ENCODE results near the gene PSMB2.

Gene PSMB2

DNA sequence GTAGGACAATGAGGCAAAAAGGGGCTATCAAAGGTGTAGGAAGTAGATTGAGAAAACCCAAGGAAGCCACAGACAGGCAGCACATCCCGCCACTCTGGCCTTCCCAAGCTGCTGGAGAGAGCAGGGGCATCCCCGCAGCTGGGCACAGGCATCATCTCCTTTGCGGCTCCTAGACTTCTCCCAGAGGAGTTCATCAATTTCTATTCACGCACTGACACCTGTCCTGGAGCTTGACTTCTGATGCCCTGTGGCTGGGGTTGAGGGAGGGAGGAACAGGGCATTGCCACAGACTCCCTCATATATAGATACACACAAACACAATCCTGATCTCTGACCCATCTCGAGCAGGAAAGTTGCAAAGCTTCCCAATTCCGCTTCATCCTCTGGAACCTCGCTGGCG, 70.1 kb downstream of the PSMB2 start:
- no peak overlapping the region for H3K27ac ChIP-seq (ENCODE audit: low read depth, low read length)
- no peak overlapping the region for H3K9ac ChIP-seq (ENCODE audit: low read depth, low read length)
- H3K4me1 ChIP-seq (ENCODE audit: control insufficient read depth, insufficient read depth, low read length), result peaks cover 18% of the 10 kb centered on the region
- H3K4me3 ChIP-seq (ENCODE audit: low read depth, low read length), result no peak overlapping the region
- 0 out of 2 replicates have a peak, but pooled peaks cover 6% of the 10 kb centered on the region for H3K36me3 ChIP-seq (ENCODE audit: control insufficient read depth, insufficient read depth, low read length)
- no peaks in the 10 kb centered on the region for H3K9me3 ChIP-seq (ENCODE audit: control insufficient read depth, insufficient read depth, low read length)
- peaks cover 75% of the 10 kb centered on the region for H3K27me3 ChIP-seq (ENCODE audit: control insufficient read depth, insufficient read depth, low read length)

DNA sequence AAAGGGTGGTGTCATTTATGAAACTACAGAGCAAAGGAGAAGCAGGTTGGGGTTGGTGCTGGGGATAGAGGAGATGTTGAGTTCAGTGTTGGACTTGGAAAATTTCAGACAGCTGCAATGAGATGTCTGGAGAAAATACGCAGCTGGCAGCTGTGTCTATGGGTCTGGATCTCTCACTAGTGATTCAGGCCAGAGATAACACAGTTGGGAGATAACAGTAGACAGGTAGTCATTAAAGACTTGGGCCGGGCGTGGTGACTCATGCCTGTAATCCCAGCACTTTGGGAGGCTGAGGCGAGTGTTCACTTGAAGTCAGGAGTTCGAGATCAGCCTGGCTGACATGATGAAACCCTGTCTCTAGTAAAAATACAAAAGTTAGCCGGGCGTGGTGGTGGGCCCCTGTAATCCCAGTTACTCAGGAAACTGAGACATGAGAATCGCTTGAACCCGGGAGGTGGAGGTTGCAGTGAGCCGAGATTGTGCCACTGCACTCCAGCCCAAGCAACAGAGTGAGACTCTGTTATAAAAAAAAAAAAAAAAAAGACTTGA, 70.7 kb downstream of the PSMB2 start:
- Histone ChIP-seq H3K36me3 (ENCODE audit: control insufficient read depth, insufficient read depth, low read length) (peaks cover 10% of the 10 kb centered on the region), H3K27me3 (ENCODE audit: control insufficient read depth, insufficient read depth, low read length) (peaks cover 69% of the 10 kb centered on the region), H3K27ac (ENCODE audit: low read depth, low read length) (no peak overlapping the region), H3K9ac (ENCODE audit: low read depth, low read length) (no peak overlapping the region), H3K9me3 (ENCODE audit: control insufficient read depth, insufficient read depth, low read length) (no peaks in the 10 kb centered on the region), H3K4me3 (ENCODE audit: low read depth, low read length) (no peak overlapping the region), H3K4me1 (ENCODE audit: control insufficient read depth, insufficient read depth, low read length) (peaks cover 12% of the 10 kb centered on the region)

DNA sequence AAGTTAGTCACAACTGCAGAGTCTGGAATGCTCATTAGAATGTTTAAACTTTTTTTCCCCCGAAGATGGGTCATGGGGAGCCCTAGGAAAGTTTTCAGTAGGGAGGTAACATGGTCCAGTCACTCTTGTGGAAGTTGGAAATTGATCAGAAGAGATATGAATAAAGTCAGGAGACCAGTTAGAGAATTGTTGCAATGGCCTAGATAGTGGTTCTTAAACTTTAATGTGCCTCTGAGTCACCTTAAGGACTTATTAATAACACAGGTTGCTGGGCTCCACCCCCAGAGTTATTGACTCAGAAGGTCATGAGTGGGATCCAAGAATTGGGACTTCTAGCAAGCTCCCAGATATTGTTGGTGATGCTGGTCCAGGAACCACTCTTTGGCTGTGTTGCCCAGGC, 71.4 kb downstream of the PSMB2 start:
- H3K4me1 ChIP-seq (ENCODE audit: control insufficient read depth, insufficient read depth, low read length), result peaks cover 8% of the 10 kb centered on the region; the same call in 1 of the 2 replicates
- no peaks in the 10 kb centered on the region for H3K9me3 ChIP-seq (ENCODE audit: control insufficient read depth, insufficient read depth, low read length)
- H3K36me3 ChIP-seq (ENCODE audit: control insufficient read depth, insufficient read depth, low read length), result peaks cover 15% of the 10 kb centered on the region
- H3K9ac ChIP-seq (ENCODE audit: low read depth, low read length), result no peak overlapping the region
- no peak overlapping the region for H3K27ac ChIP-seq (ENCODE audit: low read depth, low read length)
- H3K27me3 ChIP-seq (ENCODE audit: control insufficient read depth, insufficient read depth, low read length), result peaks cover 62% of the 10 kb centered on the region
- H3K4me3 ChIP-seq (ENCODE audit: low read depth, low read length), result no peak overlapping the region

- Histone ChIP-seq H3K4me1 (ENCODE audit: control insufficient read depth, insufficient read depth, low read length) (peaks cover 4% of the 10 kb centered on the region; the same call in 1 of the 2 replicates), H3K9ac (ENCODE audit: low read depth, low read length) (no peak overlapping the region), H3K36me3 (ENCODE audit: control insufficient read depth, insufficient read depth, low read length) (peaks cover 22% of the 10 kb centered on the region), H3K9me3 (ENCODE audit: control insufficient read depth, insufficient read depth, low read length) (no peaks in the 10 kb centered on the region), H3K4me3 (ENCODE audit: low read depth, low read length) (no peak overlapping the region), H3K27ac (ENCODE audit: low read depth, low read length) (no peak overlapping the region), H3K27me3 (ENCODE audit: control insufficient read depth, insufficient read depth, low read length) (peaks cover 52% of the 10 kb centered on the region)
Measured at GRCh38 chr1:35568975-35569395, 72.3 kb downstream of the PSMB2 start.

GRCh38 chr1:35567947-35568558, 73.3 kb downstream of the PSMB2 start:
- Histone ChIP-seq H3K4me3 (ENCODE audit: low read depth, low read length) (no peak overlapping the region), H3K9ac (ENCODE audit: low read depth, low read length) (no peak overlapping the region), H3K4me1 (ENCODE audit: control insufficient read depth, insufficient read depth, low read length) (peaks cover 4% of the 10 kb centered on the region; the same call in 1 of the 2 replicates), H3K36me3 (ENCODE audit: control insufficient read depth, insufficient read depth, low read length) (peaks cover 31% of the 10 kb centered on the region), H3K27ac (ENCODE audit: low read depth, low read length) (no peak overlapping the region), H3K27me3 (ENCODE audit: control insufficient read depth, insufficient read depth, low read length) (peaks cover 43% of the 10 kb centered on the region), H3K9me3 (ENCODE audit: control insufficient read depth, insufficient read depth, low read length) (no peaks in the 10 kb centered on the region)

DNA sequence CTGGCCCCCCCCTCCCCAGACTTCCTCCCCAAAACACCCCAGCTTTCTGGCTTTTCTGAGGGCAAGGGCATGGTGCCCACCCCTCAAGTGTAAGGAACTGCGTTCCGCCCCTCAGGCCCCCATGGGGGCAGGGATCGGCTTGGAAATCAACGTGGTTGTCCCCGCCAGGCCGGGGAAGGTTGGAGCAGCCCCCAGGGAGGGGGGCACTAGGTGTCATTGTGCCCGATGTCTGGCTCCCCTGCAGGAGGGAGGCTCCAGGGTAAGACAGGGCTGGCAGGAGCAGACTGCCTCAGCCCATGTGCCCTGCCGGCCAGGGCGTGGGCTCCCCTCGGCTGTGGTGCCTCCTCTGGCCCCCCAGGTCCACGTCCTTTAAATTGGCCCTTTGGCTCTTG, 75.6 kb downstream of the PSMB2 start:
- no peak overlapping the region for H3K4me3 ChIP-seq (ENCODE audit: low read depth, low read length)
- peaks cover 20% of the 10 kb centered on the region for H3K27me3 ChIP-seq (ENCODE audit: control insufficient read depth, insufficient read depth, low read length)
- H3K9me3 ChIP-seq (ENCODE audit: control insufficient read depth, insufficient read depth, low read length), result no peaks in the 10 kb centered on the region
- no peak overlapping the region for H3K27ac ChIP-seq (ENCODE audit: low read depth, low read length)
- H3K9ac ChIP-seq (ENCODE audit: low read depth, low read length), result no peak overlapping the region
- H3K36me3 ChIP-seq (ENCODE audit: control insufficient read depth, insufficient read depth, low read length), result peaks cover 54% of the 10 kb centered on the region
- no peaks in the 10 kb centered on the region for H3K4me1 ChIP-seq (ENCODE audit: control insufficient read depth, insufficient read depth, low read length)

DNA sequence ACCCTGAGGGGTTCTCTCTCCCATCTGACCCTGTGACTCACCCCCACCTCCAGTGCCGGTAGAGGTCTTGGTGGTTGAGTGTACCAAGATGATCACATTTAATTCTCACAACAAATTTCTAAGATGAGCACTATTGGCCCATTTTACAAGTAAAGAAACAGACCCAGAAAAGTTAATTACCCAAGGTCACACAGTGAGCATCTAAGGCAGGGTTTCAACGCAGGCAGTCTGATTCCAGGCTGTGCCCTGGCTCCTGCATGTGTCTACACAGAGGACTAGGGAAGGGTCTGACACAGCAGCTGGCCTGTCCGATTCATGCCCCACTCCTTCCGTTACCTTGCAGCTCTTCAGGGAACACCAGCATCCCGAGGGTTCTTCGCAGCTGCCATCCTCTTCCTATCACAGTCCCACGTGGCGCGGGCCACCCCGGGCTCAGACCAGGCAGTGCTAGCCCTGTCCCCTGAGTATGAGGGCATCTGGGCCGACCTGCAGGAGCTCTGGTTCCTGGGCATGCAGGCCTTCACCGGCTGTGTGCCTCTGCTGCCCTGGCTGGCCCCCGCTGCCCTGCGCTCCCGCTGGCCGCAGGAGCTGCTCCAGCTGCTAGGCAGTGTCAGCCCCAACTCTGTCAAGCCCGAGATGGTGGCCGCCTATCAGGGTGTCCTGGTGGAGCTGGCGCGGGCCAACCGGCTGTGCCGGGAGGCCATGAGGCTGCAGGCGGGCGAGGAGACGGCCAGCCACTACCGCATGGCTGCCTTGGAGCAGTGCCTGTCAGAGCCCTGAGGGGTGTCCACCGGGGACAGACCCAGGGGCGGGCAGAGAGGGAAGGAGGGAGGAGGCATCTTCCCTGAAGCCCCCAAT, 76.2 kb downstream of the PSMB2 start:
- no peak overlapping the region for H3K4me3 ChIP-seq (ENCODE audit: low read depth, low read length)
- no peaks in the 10 kb centered on the region for H3K9me3 ChIP-seq (ENCODE audit: control insufficient read depth, insufficient read depth, low read length)
- H3K9ac ChIP-seq (ENCODE audit: low read depth, low read length), result no peak overlapping the region
- peaks cover 13% of the 10 kb centered on the region for H3K27me3 ChIP-seq (ENCODE audit: control insufficient read depth, insufficient read depth, low read length)
- no peaks in the 10 kb centered on the region for H3K4me1 ChIP-seq (ENCODE audit: control insufficient read depth, insufficient read depth, low read length)
- no peak overlapping the region for H3K27ac ChIP-seq (ENCODE audit: low read depth, low read length)
- peaks cover 60% of the 10 kb centered on the region for H3K36me3 ChIP-seq (ENCODE audit: control insufficient read depth, insufficient read depth, low read length)

DNA sequence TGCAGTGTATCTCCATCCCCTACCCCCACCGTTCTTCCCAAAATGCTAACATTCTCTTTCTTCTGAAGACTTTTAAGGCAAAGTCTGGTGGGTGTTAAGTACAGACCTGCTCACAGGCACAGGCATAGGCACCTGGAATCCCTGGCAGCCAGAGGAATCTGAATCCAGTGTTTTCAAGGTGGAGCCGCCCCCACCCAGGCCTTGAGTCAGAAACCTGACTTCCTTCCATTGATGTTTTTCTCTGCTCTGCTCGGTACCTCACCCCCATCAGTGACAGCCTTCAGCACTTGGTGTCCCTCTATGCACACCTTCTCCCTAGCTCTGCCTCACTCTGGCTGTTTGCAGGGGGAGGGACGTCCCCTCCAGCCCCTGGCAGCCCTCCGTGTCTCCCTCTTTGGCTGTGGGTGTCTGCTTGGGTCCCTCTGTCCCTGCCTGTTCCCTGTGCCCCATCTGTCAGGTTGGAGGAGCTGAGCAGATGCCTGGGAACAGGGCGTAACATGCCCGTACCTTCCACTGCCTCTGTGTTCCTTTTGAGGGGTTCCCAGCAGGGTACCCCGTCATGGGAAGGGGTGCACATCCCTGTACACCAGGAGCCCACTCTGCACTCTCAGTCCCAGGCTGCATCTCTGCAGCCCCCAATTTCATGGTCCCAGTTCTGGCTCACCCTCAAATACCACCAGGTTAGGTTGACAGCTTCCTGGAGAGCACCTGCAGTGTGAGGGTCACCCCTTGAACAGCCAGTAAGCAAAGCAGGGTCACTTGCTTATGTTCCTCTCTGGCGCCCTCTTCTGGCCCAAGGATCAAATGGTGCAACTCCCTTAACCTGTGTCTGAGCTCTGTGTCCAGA, 77.1 kb downstream of the PSMB2 start:
- peaks cover 6% of the 10 kb centered on the region; the same call in 1 of the 2 replicates for H3K27me3 ChIP-seq (ENCODE audit: control insufficient read depth, insufficient read depth, low read length)
- H3K27ac ChIP-seq (ENCODE audit: low read depth, low read length), result no peak overlapping the region
- no peak overlapping the region for H3K9ac ChIP-seq (ENCODE audit: low read depth, low read length)
- H3K4me3 ChIP-seq (ENCODE audit: low read depth, low read length), result no peak overlapping the region
- H3K9me3 ChIP-seq (ENCODE audit: control insufficient read depth, insufficient read depth, low read length), result no peaks in the 10 kb centered on the region
- H3K4me1 ChIP-seq (ENCODE audit: control insufficient read depth, insufficient read depth, low read length), result peaks cover under 1% of the 10 kb centered on the region; the same call in 1 of the 2 replicates
- H3K36me3 ChIP-seq (ENCODE audit: control insufficient read depth, insufficient read depth, low read length), result peaks cover 63% of the 10 kb centered on the region

GRCh38 chr1:35563166-35563565, 78.2 kb downstream of the PSMB2 start:
- Histone ChIP-seq H3K4me3 (ENCODE audit: low read depth, low read length) (no peak overlapping the region), H3K9me3 (ENCODE audit: control insufficient read depth, insufficient read depth, low read length) (no peaks in the 10 kb centered on the region), H3K36me3 (ENCODE audit: control insufficient read depth, insufficient read depth, low read length) (peaks cover 63% of the 10 kb centered on the region), H3K4me1 (ENCODE audit: control insufficient read depth, insufficient read depth, low read length) (peaks cover 9% of the 10 kb centered on the region; the same call in 1 of the 2 replicates), H3K27ac (ENCODE audit: low read depth, low read length) (no peak overlapping the region), H3K9ac (ENCODE audit: low read depth, low read length) (no peak overlapping the region), H3K27me3 (ENCODE audit: control insufficient read depth, insufficient read depth, low read length) (no peaks in the 10 kb centered on the region)

DNA sequence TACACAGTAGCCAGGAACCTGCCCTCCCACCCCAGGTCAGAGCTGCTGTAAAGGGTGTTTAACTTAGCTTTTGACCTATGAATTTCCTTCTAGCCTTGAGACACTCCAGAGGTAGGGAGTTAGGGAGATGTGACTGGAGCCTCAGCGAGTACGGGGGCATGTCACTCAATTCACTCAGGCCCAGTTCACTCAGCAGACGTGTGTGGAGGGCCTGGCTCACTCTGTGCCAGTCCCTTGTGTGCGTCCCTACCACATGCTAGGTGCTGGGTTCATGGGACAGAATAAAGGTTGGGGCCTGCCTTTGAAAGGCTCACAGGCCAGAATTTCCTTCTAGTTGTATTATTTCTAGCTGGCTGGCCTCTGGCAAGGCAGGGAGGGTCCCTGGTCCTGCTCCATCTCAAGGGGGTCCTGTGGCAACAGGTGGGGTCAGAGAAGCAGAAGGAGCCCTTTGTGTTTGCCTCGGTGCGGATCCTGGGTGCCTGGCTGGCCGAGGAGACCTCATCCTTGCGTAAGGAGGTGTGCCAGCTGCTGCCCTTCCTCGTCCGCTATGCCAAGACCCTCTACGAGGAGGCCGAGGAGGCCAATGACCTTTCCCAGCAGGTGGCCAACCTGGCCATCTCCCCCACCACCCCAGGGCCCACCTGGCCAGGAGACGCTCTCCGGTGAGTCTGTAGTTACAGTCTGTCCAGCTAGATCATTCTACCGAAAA, 79.2 kb downstream of the PSMB2 start:
- Histone ChIP-seq H3K4me1 (ENCODE audit: control insufficient read depth, insufficient read depth, low read length) (peaks cover 9% of the 10 kb centered on the region; the same call in 1 of the 2 replicates), H3K4me3 (ENCODE audit: low read depth, low read length) (no peak overlapping the region), H3K9ac (ENCODE audit: low read depth, low read length) (no peak overlapping the region), H3K9me3 (ENCODE audit: control insufficient read depth, insufficient read depth, low read length) (no peaks in the 10 kb centered on the region), H3K27ac (ENCODE audit: low read depth, low read length) (no peak overlapping the region), H3K27me3 (ENCODE audit: control insufficient read depth, insufficient read depth, low read length) (no peaks in the 10 kb centered on the region), H3K36me3 (ENCODE audit: control insufficient read depth, insufficient read depth, low read length) (peaks cover 63% of the 10 kb centered on the region)

Data from HUES48 (cell line).